GM10266 (cell line): ENCODE data around the gene METTL25B.

Source experiments
- DNase-seq: peaks from one replicate; pipeline ENCODE4 v3.0.0; 2012; ENCODE audit errors: extremely low spot score
- TF ChIP-seq, protein P1 (sequence below): IDR thresholded peaks from 2 replicates; pipeline ENCODE4 v1.5.1; 2012; ENCODE audit warnings: mild to moderate bottlenecking, low read depth; ENCODE audit not compliant: control insufficient read depth, insufficient read depth; ENCODE audit errors: missing control alignments

Gene METTL25B

DNA sequence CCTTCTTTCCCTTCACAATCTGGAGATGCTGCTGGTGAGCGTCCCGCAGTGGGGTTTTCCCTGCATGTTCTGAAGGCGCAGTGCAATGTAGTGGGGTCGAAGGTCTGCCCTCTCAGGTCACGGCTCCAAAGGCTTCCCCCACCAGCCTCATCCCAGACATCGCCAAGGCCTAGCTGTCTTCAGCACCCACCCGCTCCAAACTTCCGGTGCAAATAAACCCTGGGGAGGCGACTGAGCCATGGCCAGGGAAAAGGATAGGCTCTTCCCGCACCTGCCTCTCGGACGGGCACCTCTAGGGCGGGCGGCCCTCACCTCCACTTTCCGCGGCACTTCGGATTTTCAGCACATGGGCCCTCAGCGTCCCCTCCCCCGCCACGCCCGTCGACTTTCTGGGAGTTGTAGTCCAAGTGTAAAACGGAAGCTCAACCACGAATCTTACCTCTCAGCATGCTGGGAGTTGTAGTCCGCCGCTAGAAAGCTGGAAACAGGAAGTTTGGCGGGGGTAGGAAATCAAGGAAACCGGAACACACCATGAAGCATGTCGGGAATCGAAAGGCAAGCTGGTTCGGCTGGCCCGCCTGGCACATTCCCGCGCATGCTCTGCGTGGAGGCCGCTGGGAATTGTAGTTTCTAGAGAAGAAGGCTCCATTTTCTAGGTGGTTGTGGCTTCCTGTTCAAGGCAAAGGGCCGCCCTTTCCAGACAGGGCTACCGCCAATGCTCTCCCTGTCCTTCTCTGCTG lies 12.6 kb downstream of the METTL25B start, which contains the start of gene MRPL24:
Gene MRPL24, minus strand, starts transcription at position 348 of the 740 bp plus-strand sequence. CDS start 2,384 bp downstream, outside the sequence.
- TF ChIP-seq, protein P1, sequence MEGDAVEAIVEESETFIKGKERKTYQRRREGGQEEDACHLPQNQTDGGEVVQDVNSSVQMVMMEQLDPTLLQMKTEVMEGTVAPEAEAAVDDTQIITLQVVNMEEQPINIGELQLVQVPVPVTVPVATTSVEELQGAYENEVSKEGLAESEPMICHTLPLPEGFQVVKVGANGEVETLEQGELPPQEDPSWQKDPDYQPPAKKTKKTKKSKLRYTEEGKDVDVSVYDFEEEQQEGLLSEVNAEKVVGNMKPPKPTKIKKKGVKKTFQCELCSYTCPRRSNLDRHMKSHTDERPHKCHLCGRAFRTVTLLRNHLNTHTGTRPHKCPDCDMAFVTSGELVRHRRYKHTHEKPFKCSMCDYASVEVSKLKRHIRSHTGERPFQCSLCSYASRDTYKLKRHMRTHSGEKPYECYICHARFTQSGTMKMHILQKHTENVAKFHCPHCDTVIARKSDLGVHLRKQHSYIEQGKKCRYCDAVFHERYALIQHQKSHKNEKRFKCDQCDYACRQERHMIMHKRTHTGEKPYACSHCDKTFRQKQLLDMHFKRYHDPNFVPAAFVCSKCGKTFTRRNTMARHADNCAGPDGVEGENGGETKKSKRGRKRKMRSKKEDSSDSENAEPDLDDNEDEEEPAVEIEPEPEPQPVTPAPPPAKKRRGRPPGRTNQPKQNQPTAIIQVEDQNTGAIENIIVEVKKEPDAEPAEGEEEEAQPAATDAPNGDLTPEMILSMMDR = no peak
- DNase-seq = peak; percentile 92

DNA sequence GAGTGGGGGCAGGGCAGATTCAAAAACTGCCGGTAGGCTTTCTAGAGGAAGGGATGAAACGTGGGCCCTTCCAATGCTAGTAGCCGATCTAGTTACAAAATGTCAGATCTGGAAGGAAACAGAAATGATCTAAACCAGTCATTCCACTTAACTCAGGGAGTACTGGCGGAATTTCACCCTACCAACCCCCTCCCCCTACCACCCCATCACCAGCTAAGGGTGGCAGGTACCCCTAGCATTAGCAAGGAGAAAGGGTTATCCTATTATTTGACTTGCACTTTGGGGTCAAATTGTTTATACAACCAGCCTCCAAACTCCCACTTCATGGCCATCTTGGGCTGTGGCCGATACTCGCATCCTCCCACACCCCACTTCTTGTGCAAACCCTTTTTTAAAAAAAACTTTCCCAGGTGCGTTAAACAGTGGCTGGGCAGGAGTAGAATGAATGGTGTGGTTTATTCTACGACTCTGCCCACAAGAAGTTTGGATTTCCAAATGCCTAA lies 13.3 kb downstream of the METTL25B start:
- TF ChIP-seq, protein P1 = no peak
- no peak for DNase-seq

DNA sequence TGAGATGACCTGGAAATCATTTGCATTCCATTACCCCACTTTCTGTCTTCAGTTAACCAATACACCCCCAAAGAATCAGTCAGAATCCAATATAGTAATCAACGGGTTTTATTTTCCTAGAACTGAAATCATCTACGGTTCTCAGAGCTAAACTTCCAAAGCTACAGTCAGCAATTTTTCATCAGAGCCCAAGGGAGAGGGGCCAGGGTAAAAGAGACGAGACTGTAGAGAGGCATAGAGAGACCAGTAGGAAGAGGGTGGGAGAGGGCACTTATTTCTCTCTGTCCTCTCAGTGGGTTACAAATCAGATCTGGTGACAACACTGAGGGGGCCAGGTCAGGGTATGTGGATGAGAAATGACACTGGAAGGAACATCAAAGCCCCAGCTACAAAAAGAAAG lies 13.7 kb downstream of the METTL25B start:
- no peak for DNase-seq
- TF ChIP-seq, protein P1 = no peak

DNA sequence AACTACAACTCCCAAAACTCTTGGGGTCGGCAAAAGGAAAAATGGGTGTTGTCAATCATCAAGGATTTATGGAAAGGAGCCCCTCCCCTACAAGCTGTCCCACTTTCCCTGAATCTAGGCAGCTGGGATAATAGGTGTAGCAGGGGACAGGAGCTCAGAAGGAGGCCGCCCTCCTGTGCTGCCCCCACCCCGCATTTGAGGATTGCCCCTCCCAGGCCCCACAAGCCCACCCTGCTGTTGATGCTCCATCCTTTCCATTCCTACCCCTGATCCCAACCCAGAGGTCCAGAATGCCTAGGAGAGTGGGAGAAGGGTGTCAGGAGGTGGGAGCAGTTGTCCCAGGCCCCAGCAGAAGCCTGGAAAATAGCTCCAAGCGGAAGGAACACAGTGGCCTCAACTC lies 14.5 kb downstream of the METTL25B start:
- DNase-seq = no peak
- TF ChIP-seq, protein P1 = no peak

DNA sequence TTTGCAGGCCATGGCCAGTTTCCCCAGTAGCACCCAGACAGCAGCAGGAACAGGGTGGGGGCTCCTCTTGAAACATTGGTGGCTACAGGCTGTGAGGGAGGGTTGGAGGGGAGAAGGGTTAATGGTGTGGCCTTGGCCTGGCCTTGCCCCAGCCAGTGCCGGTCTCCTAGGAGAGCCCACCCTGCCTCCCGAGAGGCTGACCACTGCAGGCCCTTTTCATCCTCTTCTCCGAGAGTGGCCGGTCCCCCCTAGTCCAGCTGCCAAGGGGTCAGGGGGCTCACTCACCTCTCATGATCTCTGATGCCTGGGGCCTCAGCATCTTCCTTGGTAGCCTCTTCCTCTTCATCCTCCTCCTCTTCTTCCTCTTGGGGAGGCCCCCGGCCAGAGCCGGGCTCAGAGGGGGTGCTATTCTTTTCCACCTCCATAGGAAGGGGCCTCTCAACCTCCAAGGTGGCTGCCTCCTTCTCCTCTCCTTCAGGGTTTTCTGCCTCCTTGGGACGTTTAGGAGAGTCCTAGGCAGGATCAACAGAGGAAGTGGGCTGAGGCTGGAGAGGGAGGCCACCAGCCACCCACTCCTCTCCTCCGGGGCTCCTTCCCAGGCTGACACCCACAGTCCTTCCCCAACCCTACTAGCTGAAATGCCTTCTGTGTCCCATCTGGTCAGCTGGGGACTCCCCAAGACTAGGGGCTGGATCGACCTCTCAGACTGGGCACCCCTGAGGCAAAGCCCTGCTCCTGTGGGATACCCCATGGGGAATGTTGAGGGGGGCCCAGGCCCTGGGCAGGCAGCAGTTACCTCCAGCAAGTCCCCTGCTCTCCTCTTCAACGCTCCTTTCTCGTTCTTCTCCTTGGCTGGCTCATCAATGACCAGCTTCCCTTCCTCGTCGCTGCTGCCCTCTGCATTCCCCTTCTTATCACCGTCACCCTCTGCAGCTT lies 15.4 kb downstream of the METTL25B start:
- no peak for DNase-seq
- TF ChIP-seq, protein P1 = no peak

DNA sequence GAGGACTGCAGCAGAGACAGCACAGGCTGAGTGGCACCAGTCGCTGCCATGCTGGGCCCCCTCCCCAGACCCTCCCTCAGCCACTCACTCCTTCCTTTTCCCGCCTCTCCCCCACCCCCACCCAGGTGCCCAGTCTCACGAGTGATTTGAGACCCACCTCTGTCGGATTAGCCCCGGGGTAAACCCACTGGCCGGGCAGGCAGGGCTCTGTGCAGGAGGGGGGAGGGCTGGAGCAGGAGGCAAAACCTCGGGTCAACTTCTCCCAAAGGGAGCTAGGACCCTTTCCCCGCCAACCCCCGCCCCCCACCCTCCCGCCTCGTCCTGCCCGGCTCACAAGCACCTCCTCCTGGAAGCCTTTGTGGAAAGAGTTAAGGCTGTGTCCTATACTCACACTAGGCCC lies 16.1 kb downstream of the METTL25B start:
- TF ChIP-seq, protein P1 = no peak
- DNase-seq = no peak
